Measurements from ENCODE around the gene PKNOX2.

Gene PKNOX2

GRCh38 chr11:125330462-125331325, 166.1 kb downstream of the PKNOX2 start:
- Histone ChIP-seq H3K4me3 (ENCODE audit: low read length) (no peak overlapping the region), H3K4me2 (ENCODE audit: low read length) (no peak overlapping the region), H4K20me1 (ENCODE audit: insufficient read depth, low read length) (no peaks in the 10 kb centered on the region), H3K9ac (ENCODE audit: low read length) (no peak overlapping the region), H3K27me3 (ENCODE audit: low read depth, low read length) (peaks cover 20% of the 10 kb centered on the region; the same call in 1 of the 2 replicates), H3K79me2 (ENCODE audit: low read length) (no peaks in the 10 kb centered on the region), H3K36me3 (replicated peaks; ENCODE audit: low read depth, low read length) (no peaks in the 10 kb centered on the region), H2AFZ (ENCODE audit: low read depth, low read length) (no peak overlapping the region), H3K27ac (ENCODE audit: low read length) (no peak overlapping the region), H3K4me1 (ENCODE audit: low read length) (no peaks in the 10 kb centered on the region), H3K9me3 (ENCODE audit: insufficient read depth, low read length) (no peaks in the 10 kb centered on the region)
- no peak for TF ChIP-seq CTCF (IDR thresholded peaks at IDR 0.05; ENCODE audit: low read depth, low read length)
- no peak for TF ChIP-seq EZH2phosphoT487 (IDR thresholded peaks at IDR 0.05; ENCODE audit: low read depth)

GRCh38 chr11:125331357-125332035, 166.9 kb downstream of the PKNOX2 start:
- Histone ChIP-seq H3K4me1 (ENCODE audit: low read length) (no peaks in the 10 kb centered on the region), H3K36me3 (replicated peaks; ENCODE audit: low read depth, low read length) (no peaks in the 10 kb centered on the region), H3K27ac (ENCODE audit: low read length) (no peak overlapping the region)

GRCh38 chr11:125332821-125333220, 168.3 kb downstream of the PKNOX2 start:
- H4K20me1 ChIP-seq (ENCODE audit: insufficient read depth, low read length), result no peaks in the 10 kb centered on the region
- no peak overlapping the region for H2AFZ ChIP-seq (ENCODE audit: low read depth, low read length)
- H3K27ac ChIP-seq (ENCODE audit: low read length), result no peak overlapping the region
- no peaks in the 10 kb centered on the region for H3K36me3 ChIP-seq (replicated peaks; ENCODE audit: low read depth, low read length)
- H3K79me2 ChIP-seq (ENCODE audit: low read length), result no peaks in the 10 kb centered on the region
- H3K27me3 ChIP-seq (ENCODE audit: low read depth, low read length), result peaks cover 14% of the 10 kb centered on the region; the same call in 1 of the 2 replicates
- no peak overlapping the region for H3K4me2 ChIP-seq (ENCODE audit: low read length)
- TF ChIP-seq EZH2phosphoT487 (IDR thresholded peaks at IDR 0.05; ENCODE audit: low read depth) (no peak), CTCF (IDR thresholded peaks at IDR 0.05; ENCODE audit: low read depth, low read length) (no peak)
- no peak overlapping the region for H3K9ac ChIP-seq (ENCODE audit: low read length)
- H3K9me3 ChIP-seq (ENCODE audit: insufficient read depth, low read length), result no peaks in the 10 kb centered on the region
- H3K4me3 ChIP-seq (ENCODE audit: low read length), result no peak overlapping the region
- no peaks in the 10 kb centered on the region for H3K4me1 ChIP-seq (ENCODE audit: low read length)

More at GRCh38 chr11:125331357-125332035, 166.9 kb downstream of the PKNOX2 start:
- H3K4me3 ChIP-seq (ENCODE audit: low read length), result no peak overlapping the region
- no peaks in the 10 kb centered on the region for H4K20me1 ChIP-seq (ENCODE audit: insufficient read depth, low read length)
- no peak overlapping the region for H2AFZ ChIP-seq (ENCODE audit: low read depth, low read length)
- H3K9ac ChIP-seq (ENCODE audit: low read length), result no peak overlapping the region
- no peak overlapping the region for H3K4me2 ChIP-seq (ENCODE audit: low read length)
- TF ChIP-seq EZH2phosphoT487 (IDR thresholded peaks at IDR 0.05; ENCODE audit: low read depth) (no peak), CTCF (IDR thresholded peaks at IDR 0.05; ENCODE audit: low read depth, low read length) (no peak)
- no peaks in the 10 kb centered on the region for H3K9me3 ChIP-seq (ENCODE audit: insufficient read depth, low read length)
- no peaks in the 10 kb centered on the region for H3K79me2 ChIP-seq (ENCODE audit: low read length)
- H3K27me3 ChIP-seq (ENCODE audit: low read depth, low read length), result peaks cover 19% of the 10 kb centered on the region; the same call in 1 of the 2 replicates
